K562 (cell line): ENCODE results near the gene TNFRSF19. TPM values are rescaled to one million over a fixed set of nuclear protein-coding genes. Genes with fewer than 3 reads are reported as not detected.

ENCODE experiments used
- ATAC-seq: fragments of 200-7000 bp; cut with Tn5 transposase; 3 replicates; pipeline ENCODE4 v1.9.1; 2020; ENCODE audit warnings: moderate library complexity
- BruUV-seq: library from RNA; stranded (reverse); fragments of 400-500 nt; replicated peaks from 2 replicates; lab custom pipeline; 2021; lab: Mats Ljungman, UMichigan
- CTCF ChIA-PET: fragments of 300-600 bp; formaldehyde crosslinking; extraction: SDS; loops from one replicate; lab custom pipeline; 2021; ENCODE audit warnings: low intra/inter-chr PET ratio; lab: Yijun Ruan, JAX
- POLR2A ChIA-PET: fragments of 300-600, 350-650 bp; sonication (Branson Sonifier 250); formaldehyde crosslinking; extraction: SDS; loops from one replicate; lab custom pipeline; 2021; ENCODE audit warnings: antibody characterized with exemption, inconsistent platforms; lab: Yijun Ruan, JAX
- DNase-seq, 4 experiments: peaks; one replicate each; pipeline versions ENCODE4 v3.0.0 to v3.0.0-alpha.2; 2011 to 2018; ENCODE audit warnings: low spot score in 3 of 4, mixed read lengths in 3 of 4; ENCODE audit errors: extremely low read depth in 1 of 4
- FAIRE-seq: peaks from 2 replicates; lab custom pipeline; 2011; peaks lifted over from hg19 to GRCh38; lab: Jason Lieb, UNC
- H2AFZ ChIP-seq: 2 replicates; pipeline ENCODE4 v1.6.0; 2011; ENCODE audit warnings: low read depth, low read length, control low read depth, inconsistent platforms
- H3K27ac ChIP-seq: fragments of 200-600 bp; 3 replicates; pipeline ENCODE4 v1.8.0; 2011; ENCODE audit warnings: low read depth, mild to moderate bottlenecking, control low read depth, inconsistent platforms, low read length, moderate library complexity, mixed read lengths; ENCODE audit errors: extremely low read depth
- H3K27me3 ChIP-seq, 2 experiments: fragments of 300-600 bp in 1 of 2; 2 replicates in 1 of 2; 3 replicates in 1 of 2; pipeline versions ENCODE4 v1.6.0 to v1.8.0; 2011; ENCODE audit warnings: inconsistent platforms in 2 of 2, low read length in 2 of 2, mild to moderate bottlenecking in 1 of 2, mixed read lengths in 1 of 2, moderate library complexity in 1 of 2; ENCODE audit not compliant: control insufficient read depth in 2 of 2, insufficient read depth in 2 of 2
- H3K36me3 ChIP-seq: fragments of 300-600 bp; 3 replicates; pipeline ENCODE4 v1.8.0; 2011; ENCODE audit warnings: mild to moderate bottlenecking, low read length, inconsistent platforms; ENCODE audit not compliant: control insufficient read depth, insufficient read depth
- H3K4me1 ChIP-seq, 2 experiments: fragments of 200-600 bp in 1 of 2; replicated peaks in 1 of 2; 2 replicates in 1 of 2; 3 replicates in 1 of 2; pipeline versions ENCODE4 v1.5.1 to v1.8.0; 2011; ENCODE audit warnings: inconsistent platforms in 2 of 2, low read length in 2 of 2, mild to moderate bottlenecking in 1 of 2, mixed read lengths in 1 of 2, moderate library complexity in 1 of 2; ENCODE audit not compliant: control insufficient read depth in 2 of 2, insufficient read depth in 2 of 2
- H3K4me2 ChIP-seq: 2 replicates; pipeline ENCODE4 v1.6.1; 2011; ENCODE audit warnings: low read length, control low read depth, inconsistent platforms, mixed read lengths; ENCODE audit not compliant: insufficient read depth
- H3K4me3 ChIP-seq: fragments of 200-600 bp; sonication (generic), shearing (Covaris generic); 2 replicates; pipeline ENCODE4 v1.5.1; 2016; ENCODE audit warnings: control low read depth, inconsistent platforms
- H3K79me2 ChIP-seq: fragments of 200-600 bp; 3 replicates; pipeline ENCODE4 v1.8.0; 2011; ENCODE audit warnings: low read length, inconsistent platforms; ENCODE audit not compliant: control insufficient read depth, insufficient read depth
- H3K9ac ChIP-seq, 2 experiments: 2 replicates each; pipeline versions ENCODE4 v1.6.0 to v1.6.1; 2011; ENCODE audit warnings: low read depth in 2 of 2, low read length in 2 of 2, control low read depth in 1 of 2, inconsistent platforms in 1 of 2, mild to moderate bottlenecking in 1 of 2, mixed read lengths in 1 of 2; ENCODE audit not compliant: insufficient read depth in 1 of 2
- H3K9me1 ChIP-seq: one replicate; pipeline ENCODE4 v1.6.0; 2011; ENCODE audit warnings: inconsistent platforms, mild to moderate bottlenecking, low read length, moderate library complexity; ENCODE audit not compliant: control insufficient read depth, insufficient read depth
- H3K9me3 ChIP-seq: replicated peaks from 2 replicates; pipeline ENCODE4 v1.5.1; 2011; ENCODE audit warnings: low read depth, low read length, inconsistent platforms; ENCODE audit not compliant: control insufficient read depth, insufficient read depth
- H4K20me1 ChIP-seq: replicated peaks from 2 replicates; pipeline ENCODE4 v1.6.1; 2011; ENCODE audit warnings: low read length, inconsistent platforms, mixed read lengths; ENCODE audit not compliant: control insufficient read depth, insufficient read depth
- GABPA ChIP-seq: fragments of 200-800 bp; sonication (Bioruptor generic); conservative IDR thresholded peaks from 2 replicates; pipeline ENCODE4 v1.6.1; 2016; ENCODE audit warnings: low read depth, missing genetic modification characterization, missing compliant biosample characterization
- GTF3C2 ChIP-seq: IDR thresholded peaks from 3 replicates; pipeline ENCODE4 v1.6.1; 2011; ENCODE audit warnings: borderline replicate concordance, mild to moderate bottlenecking, moderate library complexity; ENCODE audit not compliant: insufficient read length; ENCODE audit errors: extremely low read depth
- PURB ChIP-seq: sonication (generic); formaldehyde crosslinking; IDR thresholded peaks from 2 replicates; pipeline ENCODE4 v1.9.0; 2021; ENCODE audit warnings: low read depth, mild to moderate bottlenecking, missing genetic modification reagents
- WGBS: fragments of 100-300 bp; shearing (Covaris generic); methylation state at CpG from one replicate; pipeline ENCODE4 v1.1.6; 2016; ENCODE audit warnings: low coverage, mixed read lengths; ENCODE audit not compliant: insufficient coverage; ENCODE audit errors: missing lambda C conversion rate; 5-methylcytosine and 5-hydroxymethylcytosine counted together
- in situ Hi-C: fragments of 300-500 bp; cut with MboI; formaldehyde crosslinking; loops from 4 replicates; pipeline ENCODE4 v1.15.0; 2018; ENCODE audit warnings: inconsistent platforms, mixed read lengths
- intact Hi-C: fragments of 100-400 bp; cut with micrococcal nuclease; formaldehyde crosslinking; loops from 2 replicates; pipeline ENCODE4 v1.14.2; 2022
- polyA plus RNA-seq, 8 experiments: library from polyadenylated mRNA; depleted of rRNA in 4 of 8; stranded (reverse) in 5 of 8; unstranded in 3 of 8; fragments of >200 nt; fragmentation: Nextera tagmentation in 2 of 8; fragmentation: Illumina TruSeq in 1 of 8; extraction: Ambion mirVana in 2 of 8; extraction: Trizol in 1 of 8; gene quantifications; 2 replicates each; pipeline versions ENCODE4 v1.2.1 to v1.2.3, GENCODE V29; 2011 to 2014; ENCODE audit warnings: inconsistent platforms in 1 of 8, missing spikeins in 1 of 8
- total RNA-seq, 7 experiments: library from RNA; depleted of rRNA in 6 of 7; stranded (reverse); fragments of >200 nt in 6 of 7; fragmentation: Illumina TruSeq in 2 of 7; extraction: Trizol in 2 of 7; gene quantifications; 2 replicates each; pipeline versions ENCODE4 v1.2.1 to v1.2.3, GENCODE V29; 2011 to 2021; ENCODE audit warnings: low replicate concordance in 1 of 7

The TNFRSF19 gene
- total and polyA plus RNA-seq, 9 of the 15 experiments (the other 6 are each of a cell fraction or from before 2014, with no cell fraction given), result 0.01 to 0.07 TPM; not detected in 7

- TF ChIP-seq GTF3C2, result no peak
Observed at GRCh38 chr13:23685416-23685815, 115.2 kb downstream of the TNFRSF19 start (continued).

- BruUV-seq, result no TSS peak
- POLR2A ChIA-PET, result interaction anchor here (0.6 kb wide), 1 partner anchor 125 kb away, joined by 3 read pairs; no protein-coding TSS in a partner anchor
- FAIRE-seq, result no peak
Observed at GRCh38 chr13:23686948-23687347, 116.7 kb downstream of the TNFRSF19 start.

More at GRCh38 chr13:23686948-23687347, 116.7 kb downstream of the TNFRSF19 start:
- ATAC-seq, result no peak
- no peak overlapping the region for H2AFZ ChIP-seq
- TF ChIP-seq PURB (CRISPR knock-in tag) (no peak), GABPA (tag) (no peak)
- TF ChIP-seq, all 486 proteins: peak for 0
- H3K36me3 ChIP-seq, result no peaks in the 10 kb centered on the region
- no peak for DNase-seq
- H3K4me1 ChIP-seq, result no peaks in the 10 kb centered on the region
- CTCF ChIA-PET, result no interaction called here
- in situ Hi-C loops (no loop called here), intact Hi-C loops (no loop called here)
- H3K9me3 ChIP-seq, result no peaks in the 10 kb centered on the region
- WGBS, result 0% methylated on average over 3 of the region's 3 CpGs
- H3K4me3 ChIP-seq, result no peak overlapping the region
- H3K79me2 ChIP-seq, result no peaks in the 10 kb centered on the region
- no peaks in the 10 kb centered on the region for H4K20me1 ChIP-seq
- no peak overlapping the region for H3K4me2 ChIP-seq
- no peak overlapping the region for H3K9ac ChIP-seq
- peaks cover 0 to 5% of the 10 kb centered on the region in 2 experiments; a peak in 1 of 5 replicates for H3K27me3 ChIP-seq
- no peak overlapping the region for H3K27ac ChIP-seq
- no peaks in the 10 kb centered on the region for H3K9me1 ChIP-seq
